HCT116 (cell line): ENCODE data around the gene IL17C. TPM values are rescaled to one million over a fixed set of nuclear protein-coding genes. Genes with fewer than 3 reads are reported as not detected.

Experiments
- ATAC-seq: fragments of 200-7000 bp; cut with Tn5 transposase; 2 replicates; pipeline ENCODE4 v1.9.1; 2020; ENCODE audit warnings: mild to moderate bottlenecking, moderate library complexity
- BruUV-seq: library from RNA; stranded (reverse); fragments of 400-500 nt; replicated peaks from 2 replicates; lab custom pipeline; 2021; lab: Mats Ljungman, UMichigan
- CTCF ChIA-PET: fragments of 300-600 bp; sonication (Branson Sonifier 250); formaldehyde crosslinking; loops from one replicate; lab custom pipeline; 2021; ENCODE audit warnings: antibody characterized with exemption; lab: Charles Lee
- POLR2A ChIA-PET: fragments of 300-600, 350-600 bp; sonication (Branson Sonifier 250); formaldehyde crosslinking; loops from one replicate; lab custom pipeline; 2021; ENCODE audit warnings: antibody characterized with exemption; lab: Charles Lee
- RAD21 ChIA-PET, 2 experiments: fragments of 300-600 bp; sonication (Branson Sonifier 250); formaldehyde crosslinking; loops; one replicate each; lab custom pipeline; 2023; ENCODE audit warnings: low total read pairs in 2 of 2; ENCODE audit not compliant: uncharacterized antibody in 2 of 2, unreplicated experiment in 2 of 2, low non-redundant PET in 1 of 2; lab: Charles Lee
- DNase-seq: peaks from one replicate; pipeline ENCODE4 v3.0.0-alpha.2; 2010; ENCODE audit warnings: low read depth, low spot score
- H2AFZ ChIP-seq: fragments of 200-600 bp; shearing (Covaris generic), sonication (generic); 2 replicates; pipeline ENCODE4 v1.6.1; 2017; ENCODE audit warnings: low read depth, mixed run types, mixed read lengths, antibody characterized with exemption, low read length; ENCODE audit not compliant: poor library complexity, severe bottlenecking
- H3K27ac ChIP-seq: 2 replicates; pipeline ENCODE4 v1.5.1; 2012; ENCODE audit warnings: low read depth, low read length
- H3K27me3 ChIP-seq: fragments of 200-600 bp; sonication (generic); 2 replicates; pipeline ENCODE4 v1.6.1; 2016; ENCODE audit warnings: mixed run types, low read length, mixed read lengths; ENCODE audit not compliant: insufficient read depth
- H3K36me3 ChIP-seq, 2 experiments: fragments of 200-500 bp in 1 of 2; fragments of 200-600 bp in 1 of 2; sonication (Bioruptor generic) in 1 of 2; sonication (generic) in 1 of 2; 2 replicates each; pipeline versions ENCODE4 v1.5.1 to v1.6.1; 2014 to 2016; ENCODE audit warnings: low read length in 2 of 2, inconsistent platforms in 1 of 2, mixed read lengths in 1 of 2, mixed run types in 1 of 2; ENCODE audit not compliant: insufficient read depth in 2 of 2, control insufficient read depth in 1 of 2
- H3K4me1 ChIP-seq, 2 experiments: fragments of 200-600 bp in 1 of 2; sonication (generic) in 1 of 2; 2 replicates each; pipeline versions ENCODE4 v1.5.1 to v1.6.1; 2012 to 2017; ENCODE audit warnings: low read length in 2 of 2, inconsistent platforms in 1 of 2, mild to moderate bottlenecking in 1 of 2, mixed read lengths in 1 of 2, mixed run types in 1 of 2, moderate library complexity in 1 of 2; ENCODE audit not compliant: insufficient read depth in 2 of 2, control insufficient read depth in 1 of 2
- H3K4me2 ChIP-seq: fragments of 200-600 bp; sonication (generic); 2 replicates; pipeline ENCODE4 v1.6.1; 2017; ENCODE audit warnings: mixed run types, low read length, mixed read lengths
- H3K4me3 ChIP-seq, 2 experiments: fragments of 200-600 bp in 1 of 2; sonication (generic) in 1 of 2; replicated peaks in 1 of 2; 2 replicates each; pipeline ENCODE4 v1.5.1; 2011 to 2016; ENCODE audit warnings: low read length in 2 of 2, control low read depth in 1 of 2, low read depth in 1 of 2, mild to moderate bottlenecking in 1 of 2, mixed read lengths in 1 of 2, mixed run types in 1 of 2
- H3K79me2 ChIP-seq: fragments of 200-600 bp; sonication (generic); 2 replicates; pipeline ENCODE4 v1.6.1; 2017; ENCODE audit warnings: mild to moderate bottlenecking, mixed run types, low read length, moderate library complexity, mixed read lengths; ENCODE audit not compliant: insufficient read depth
- H3K9ac ChIP-seq: fragments of 200-600 bp; sonication (generic); 2 replicates; pipeline ENCODE4 v1.6.1; 2016; ENCODE audit warnings: low read length, mixed read lengths
- H3K9me2 ChIP-seq: fragments of 200-600 bp; sonication (generic), shearing (Covaris generic); 2 replicates; pipeline ENCODE4 v1.6.1; 2017; ENCODE audit warnings: mixed run types, mild to moderate bottlenecking, moderate library complexity; ENCODE audit not compliant: insufficient read depth
- H3K9me3 ChIP-seq, 2 experiments: fragments of 200-500 bp in 1 of 2; fragments of 200-600 bp in 1 of 2; sonication (Bioruptor generic) in 1 of 2; sonication (generic) in 1 of 2; 2 replicates each; pipeline ENCODE4 v1.6.1; 2014 to 2017; ENCODE audit warnings: low read length in 2 of 2, mixed read lengths in 2 of 2, inconsistent platforms in 1 of 2, low read depth in 1 of 2, mild to moderate bottlenecking in 1 of 2, mixed run types in 1 of 2, moderate library complexity in 1 of 2; ENCODE audit not compliant: control insufficient read depth in 1 of 2, insufficient read depth in 1 of 2
- H4K20me1 ChIP-seq: fragments of 200-600 bp; sonication (generic), shearing (Covaris generic); 2 replicates; pipeline ENCODE4 v1.6.1; 2017; ENCODE audit warnings: mixed run types, mild to moderate bottlenecking, moderate library complexity; ENCODE audit not compliant: insufficient read depth
- ATF3 ChIP-seq: IDR thresholded peaks from 2 replicates; pipeline ENCODE4 v1.6.1; 2012
- CTCF ChIP-seq, 3 experiments: fragments of 200-600 bp in 1 of 3; sonication (generic) in 1 of 3; IDR thresholded peaks in 2 of 3; conservative IDR thresholded peaks in 1 of 3; 2 replicates each; pipeline ENCODE4 v1.5.1; 2012 to 2017; ENCODE audit warnings: low read depth in 2 of 3, low read length in 2 of 3, antibody characterized with exemption in 1 of 3, borderline replicate concordance in 1 of 3, control low read depth in 1 of 3, mild to moderate bottlenecking in 1 of 3, mixed read lengths in 1 of 3, mixed run types in 1 of 3, moderate library complexity in 1 of 3; ENCODE audit not compliant: insufficient read depth in 1 of 3
- EGR1 ChIP-seq: IDR thresholded peaks from 2 replicates; pipeline ENCODE4 v1.6.1; 2012; ENCODE audit warnings: low read depth
- ELF1 ChIP-seq: IDR thresholded peaks from 2 replicates; pipeline ENCODE4 v1.6.1; 2012; ENCODE audit warnings: low read depth, borderline replicate concordance
- JUND ChIP-seq: IDR thresholded peaks from 2 replicates; pipeline ENCODE4 v1.6.1; 2012
- RAD21 ChIP-seq: IDR thresholded peaks from 2 replicates; pipeline ENCODE4 v1.6.1; 2012; ENCODE audit warnings: low read depth, mild to moderate bottlenecking
- REST ChIP-seq: IDR thresholded peaks from 2 replicates; pipeline ENCODE4 v1.6.1; 2012; ENCODE audit warnings: low read depth
- SIN3A ChIP-seq: IDR thresholded peaks from 2 replicates; pipeline ENCODE4 v1.6.1; 2012; ENCODE audit warnings: low read depth
- TCF7L2 ChIP-seq: IDR thresholded peaks from 2 replicates; pipeline ENCODE4 v1.7.0; 2011; ENCODE audit warnings: borderline replicate concordance, inconsistent platforms; ENCODE audit not compliant: insufficient read depth, insufficient read length; ENCODE audit errors: extremely low read depth
- ZBTB33 ChIP-seq: IDR thresholded peaks from 2 replicates; pipeline ENCODE4 v1.6.1; 2011; ENCODE audit warnings: mild to moderate bottlenecking, low read length, moderate library complexity; ENCODE audit not compliant: insufficient replicate concordance; ENCODE audit errors: extremely low read depth
- ZFX ChIP-seq: fragments of 450-650 bp; IDR thresholded peaks from 2 replicates; pipeline ENCODE4 v1.6.1; 2017
- intact Hi-C: fragments of 100-400 bp; cut with micrococcal nuclease; formaldehyde crosslinking; loops from 2 replicates; pipeline ENCODE4 v1.10.0; 2022
- total RNA-seq: library from RNA; stranded (reverse); gene quantifications from one replicate; pipeline ENCODE4 v1.2.1, GENCODE V29; 2021; ENCODE audit not compliant: unreplicated experiment

IL17C gene
- total RNA-seq, 1 experiment from 2014 or later = not detected

GRCh38 chr16:88610909-88611812 lies 27.2 kb upstream of the IL17C start:
- no TSS peak for BruUV-seq
- POLR2A ChIA-PET = no interaction called here

More at GRCh38 chr16:88610909-88611812, 27.2 kb upstream of the IL17C start:
- H3K9me3 ChIP-seq = no peaks in the 10 kb centered on the region
- no peak for ATAC-seq
- H3K36me3 ChIP-seq = peaks cover 23 to 55% of the 10 kb centered on the region in 2 experiments; a peak in 3 of 4 replicates
- no peak overlapping the region for H3K4me3 ChIP-seq
- RAD21 ChIA-PET = no interaction called here
- DNase-seq = no peak
- H3K4me2 ChIP-seq = no peak overlapping the region
- no peak overlapping the region for H2AFZ ChIP-seq
- H3K9me2 ChIP-seq = no peaks in the 10 kb centered on the region
- H4K20me1 ChIP-seq = peaks cover 9% of the 10 kb centered on the region; the same call in 1 of the 2 replicates
- TF ChIP-seq REST (no peak), ATF3 (no peak), ELF1 (no peak), SIN3A (no peak), ZBTB33 (no peak), ZFX (no peak), CTCF (IDR thresholded peaks at IDR 0.05 in 2 of 3, conservative IDR thresholded peaks at IDR 0.05 in 1 of 3; ENCODE audit: borderline replicate concordance in 1 of 3, insufficient read depth in 1 of 3, low read depth in 2 of 3, low read length in 2 of 3) (no peak), EGR1 (no peak), JUND (no peak), RAD21 (no peak), TCF7L2 (no peak)
- TF ChIP-seq, all 23 proteins: peak for 0
- Histone ChIP-seq H3K27me3 (no peaks in the 10 kb centered on the region), H3K9ac (no peak overlapping the region), H3K27ac (no peak overlapping the region), H3K4me1 (no peaks in the 10 kb centered on the region), H3K79me2 (peaks cover 58% of the 10 kb centered on the region)
- intact Hi-C loops = no loop called here
- CTCF ChIA-PET = interaction anchor here (0.6 kb wide), 1 partner anchor 78 kb away, joined by 3 read pairs; no protein-coding TSS in a partner anchor
